Esophagus mucosa (tissue), 1 donor: ENCODE data around the gene UBA7. TPM values are rescaled to one million over a fixed set of nuclear protein-coding genes. Genes with fewer than 3 reads are reported as not detected.

Experiments
- total RNA-seq: library from RNA; stranded (reverse); gene quantifications from one replicate; pipeline ENCODE4 v1.2.4, GENCODE V29; 2023
- donor health status: DM: yes; HTN: yes; CAD: no.

The UBA7 gene
- total RNA-seq, 1 donor from 2014 or later = 15.3 TPM

Other genes with a start within 250 kb of the UBA7 start
- gene APEH, start 139.6 kb downstream of the UBA7 start, total RNA-seq = 103 TPM
- 7.6 TPM for gene MST1, start 124.5 kb downstream of the UBA7 start, total RNA-seq
- gene RNF123, start 124.4 kb downstream of the UBA7 start, total RNA-seq = 19.4 TPM
- not detected for gene AMIGO3, start 94.3 kb downstream of the UBA7 start, total RNA-seq
- 22.5 TPM for gene GMPPB, start 90.0 kb downstream of the UBA7 start, total RNA-seq
- gene IP6K1, start 27.4 kb downstream of the UBA7 start, total RNA-seq = 19.9 TPM
- not detected for gene CDHR4, start 14.1 kb downstream of the UBA7 start, total RNA-seq
- gene INKA1, start 10.7 kb downstream of the UBA7 start, total RNA-seq = 14.2 TPM
- 5.5 TPM for gene TRAIP, start 42.6 kb upstream of the UBA7 start, total RNA-seq
- gene CAMKV, start 56.0 kb upstream of the UBA7 start, total RNA-seq = not detected
- 14.1 TPM for gene MST1R, start 89.9 kb upstream of the UBA7 start, total RNA-seq
- 8.5 TPM for gene MON1A, start 115.9 kb upstream of the UBA7 start, total RNA-seq
- gene RBM6, start 126.2 kb upstream of the UBA7 start, total RNA-seq = 32.0 TPM